Measurements from ENCODE around the gene DUSP1. TPM values are rescaled to one million over a fixed set of nuclear protein-coding genes. Genes with fewer than 3 reads are reported as not detected.

Gene DUSP1
- total and polyA plus RNA-seq, 9 of the 15 experiments (the other 6 are each of a cell fraction or from before 2014, with no cell fraction given) = 2.1 to 14.2 (median 8.5) TPM

GRCh38 chr5:172805736-172806255, 34.8 kb upstream of the DUSP1 start (continued):
- TF ChIP-seq, protein P1, sequence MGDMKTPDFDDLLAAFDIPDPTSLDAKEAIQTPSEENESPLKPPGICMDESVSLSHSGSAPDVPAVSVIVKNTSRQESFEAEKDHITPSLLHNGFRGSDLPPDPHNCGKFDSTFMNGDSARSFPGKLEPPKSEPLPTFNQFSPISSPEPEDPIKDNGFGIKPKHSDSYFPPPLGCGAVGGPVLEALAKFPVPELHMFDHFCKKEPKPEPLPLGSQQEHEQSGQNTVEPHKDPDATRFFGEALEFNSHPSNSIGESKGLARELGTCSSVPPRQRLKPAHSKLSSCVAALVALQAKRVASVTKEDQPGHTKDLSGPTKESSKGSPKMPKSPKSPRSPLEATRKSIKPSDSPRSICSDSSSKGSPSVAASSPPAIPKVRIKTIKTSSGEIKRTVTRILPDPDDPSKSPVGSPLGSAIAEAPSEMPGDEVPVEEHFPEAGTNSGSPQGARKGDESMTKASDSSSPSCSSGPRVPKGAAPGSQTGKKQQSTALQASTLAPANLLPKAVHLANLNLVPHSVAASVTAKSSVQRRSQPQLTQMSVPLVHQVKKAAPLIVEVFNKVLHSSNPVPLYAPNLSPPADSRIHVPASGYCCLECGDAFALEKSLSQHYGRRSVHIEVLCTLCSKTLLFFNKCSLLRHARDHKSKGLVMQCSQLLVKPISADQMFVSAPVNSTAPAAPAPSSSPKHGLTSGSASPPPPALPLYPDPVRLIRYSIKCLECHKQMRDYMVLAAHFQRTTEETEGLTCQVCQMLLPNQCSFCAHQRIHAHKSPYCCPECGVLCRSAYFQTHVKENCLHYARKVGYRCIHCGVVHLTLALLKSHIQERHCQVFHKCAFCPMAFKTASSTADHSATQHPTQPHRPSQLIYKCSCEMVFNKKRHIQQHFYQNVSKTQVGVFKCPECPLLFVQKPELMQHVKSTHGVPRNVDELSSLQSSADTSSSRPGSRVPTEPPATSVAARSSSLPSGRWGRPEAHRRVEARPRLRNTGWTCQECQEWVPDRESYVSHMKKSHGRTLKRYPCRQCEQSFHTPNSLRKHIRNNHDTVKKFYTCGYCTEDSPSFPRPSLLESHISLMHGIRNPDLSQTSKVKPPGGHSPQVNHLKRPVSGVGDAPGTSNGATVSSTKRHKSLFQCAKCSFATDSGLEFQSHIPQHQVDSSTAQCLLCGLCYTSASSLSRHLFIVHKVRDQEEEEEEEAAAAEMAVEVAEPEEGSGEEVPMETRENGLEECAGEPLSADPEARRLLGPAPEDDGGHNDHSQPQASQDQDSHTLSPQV (IDR thresholded peaks at IDR 0.05) = 0 out of 2 replicates have a peak, but pooled peaks have one; percentile 58
- TF ChIP-seq CHD4 (IDR thresholded peaks at IDR 0.05; ENCODE audit: insufficient read depth, insufficient replicate concordance, low read depth, low read length, poor library complexity, severe bottlenecking) (no peak), ZMIZ1 (IDR thresholded peaks at IDR 0.05; ENCODE audit: low read depth in 2 of 2, low read length in 2 of 2) (no peak), SIRT6 (IDR thresholded peaks at IDR 0.05; ENCODE audit: low read depth, low read length) (no peak), POLR3A (IDR thresholded peaks at IDR 0.05; ENCODE audit: borderline replicate concordance, extremely low read depth, insufficient read depth, insufficient read length) (no peak), IRF1 (CRISPR knock-in tag; IDR thresholded peaks at IDR 0.05; ENCODE audit: borderline replicate concordance) (no peak), POLR3G (IDR thresholded peaks at IDR 0.05; ENCODE audit: extremely low read depth, insufficient read length, insufficient replicate concordance) (no peak)
